GM20431 (cell line): ENCODE data around the gene PTPRM.

Experiments
- in situ Hi-C: fragments of 300-500 bp; cut with MseI, MboI; formaldehyde crosslinking; loops from one replicate; pipeline ENCODE4 v1.15.0; 2020; ENCODE audit warnings: low sequenced_read_pairs; ENCODE audit not compliant: unreplicated experiment

Gene PTPRM

GRCh38 chr18:8175501-8176061 lies 608.5 kb downstream of the PTPRM start:
- in situ Hi-C loops, result no loop called here

DNA sequence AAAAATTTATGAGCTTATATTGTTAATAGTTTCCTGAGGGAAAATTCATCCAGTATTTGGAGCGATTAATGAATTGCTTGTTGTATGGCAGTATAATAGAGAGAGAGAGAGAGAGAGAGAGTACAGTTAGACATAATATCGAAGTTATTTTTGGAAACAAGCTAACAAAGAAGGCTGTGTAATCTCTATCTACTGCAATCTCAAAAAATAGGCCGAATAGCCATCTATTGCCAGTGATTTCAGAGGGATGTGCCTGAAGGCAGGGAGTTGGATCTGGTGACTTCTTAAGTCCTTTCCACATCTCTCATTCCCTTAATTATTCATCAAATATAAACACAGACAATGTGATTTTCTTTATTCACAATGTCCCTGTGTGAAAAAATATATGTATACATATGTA lies 609.0 kb downstream of the PTPRM start:
- in situ Hi-C loops, result no loop called here

DNA sequence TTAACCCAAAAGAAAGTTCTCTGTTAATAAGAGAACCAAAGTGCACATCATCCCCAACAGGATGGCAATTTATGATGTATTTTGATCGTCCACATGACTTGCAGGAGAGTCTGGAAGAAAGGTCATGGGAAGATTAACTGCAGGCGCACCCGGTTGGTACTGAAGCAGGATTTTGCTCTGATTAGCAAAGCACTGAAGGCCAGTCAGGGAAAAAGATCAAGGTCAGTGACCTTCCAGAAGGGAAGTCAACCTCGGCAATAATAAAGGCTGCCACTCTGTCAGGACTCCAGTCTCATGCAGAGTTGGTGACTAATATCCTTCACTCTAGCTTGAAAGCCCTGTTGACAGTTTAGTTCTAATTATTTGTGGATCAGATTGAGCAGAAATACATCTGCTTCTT lies 609.4 kb downstream of the PTPRM start:
- in situ Hi-C loops, result no loop called here

DNA sequence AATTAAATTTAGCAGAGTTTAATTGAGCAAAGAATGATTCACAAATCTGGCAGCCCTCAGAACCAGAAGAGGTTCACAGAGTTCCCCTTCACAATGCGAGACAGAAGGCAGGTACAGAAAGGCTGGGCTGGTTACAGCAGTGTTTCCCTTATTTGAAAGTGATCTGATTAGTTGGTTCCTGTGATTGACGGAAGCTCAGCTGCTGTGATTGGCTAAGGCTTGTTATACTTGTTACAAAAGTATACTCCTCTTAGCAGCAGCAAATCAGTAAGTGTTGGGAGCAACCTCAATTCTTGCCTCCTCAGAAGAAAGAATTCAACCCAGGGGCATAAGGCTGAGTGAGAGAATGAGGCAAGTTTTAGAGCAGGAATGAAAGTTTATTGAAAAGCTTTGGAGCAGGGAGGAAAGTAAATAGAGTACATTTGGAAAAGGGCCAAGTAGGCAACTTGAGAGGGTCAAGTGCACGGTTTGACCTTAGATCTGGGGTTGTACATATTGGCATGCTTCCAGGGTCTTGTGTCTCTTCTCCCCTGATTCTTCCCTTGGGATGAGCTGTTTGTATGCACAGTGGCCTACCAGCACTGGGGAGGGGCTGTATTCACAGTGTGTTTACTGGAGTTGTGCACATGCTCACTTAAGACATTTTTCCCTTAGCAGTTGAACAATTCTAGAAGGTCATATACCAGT lies 610.4 kb downstream of the PTPRM start:
- in situ Hi-C loops, result no loop called here

- in situ Hi-C loops, result no loop called here
Measured at GRCh38 chr18:8186413-8186812, 619.3 kb downstream of the PTPRM start.

DNA sequence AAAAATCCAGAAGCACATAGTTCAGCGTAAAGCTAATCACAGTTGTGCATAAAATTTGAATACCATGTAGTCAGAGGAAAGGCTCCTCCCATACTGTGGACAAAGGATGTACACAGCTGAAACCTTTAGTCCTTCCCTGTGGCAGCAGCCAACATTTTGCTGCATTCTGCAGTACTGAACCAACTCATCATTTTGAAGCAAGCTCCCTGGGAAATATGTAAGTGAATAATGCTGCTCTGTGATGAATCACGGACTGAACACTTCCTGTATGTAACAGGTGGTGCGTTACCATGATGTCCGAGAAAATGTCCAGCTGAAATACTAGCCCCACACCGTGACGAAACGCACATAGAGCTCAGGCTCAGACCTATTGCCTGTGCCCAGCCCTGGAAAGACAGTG lies 621.1 kb downstream of the PTPRM start:
- in situ Hi-C loops, result no loop called here

GRCh38 chr18:8190980-8191379 lies 623.9 kb downstream of the PTPRM start:
- in situ Hi-C loops, result no loop called here

DNA sequence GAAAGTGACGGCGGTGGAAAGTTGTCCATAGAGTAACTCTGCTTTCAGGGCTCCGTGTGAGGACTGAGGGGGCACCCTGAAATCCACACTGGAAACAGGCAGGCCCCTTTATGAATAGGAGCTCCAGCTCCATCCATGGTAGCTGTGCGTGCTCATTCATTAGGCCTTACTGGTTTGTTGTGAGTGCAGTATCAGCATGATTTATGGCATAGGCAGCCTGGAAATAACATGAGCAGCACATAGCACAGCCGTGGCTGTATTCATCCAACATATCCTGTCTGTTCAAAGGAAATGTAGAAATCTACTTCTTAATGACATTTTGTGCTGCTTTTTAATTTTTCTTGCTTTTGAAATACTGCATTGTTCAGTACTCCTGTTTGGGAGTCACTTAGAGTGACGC lies 627.3 kb downstream of the PTPRM start:
- in situ Hi-C loops, result no loop called here

GRCh38 chr18:8196238-8196637 lies 629.1 kb downstream of the PTPRM start:
- in situ Hi-C loops, result no loop called here

DNA sequence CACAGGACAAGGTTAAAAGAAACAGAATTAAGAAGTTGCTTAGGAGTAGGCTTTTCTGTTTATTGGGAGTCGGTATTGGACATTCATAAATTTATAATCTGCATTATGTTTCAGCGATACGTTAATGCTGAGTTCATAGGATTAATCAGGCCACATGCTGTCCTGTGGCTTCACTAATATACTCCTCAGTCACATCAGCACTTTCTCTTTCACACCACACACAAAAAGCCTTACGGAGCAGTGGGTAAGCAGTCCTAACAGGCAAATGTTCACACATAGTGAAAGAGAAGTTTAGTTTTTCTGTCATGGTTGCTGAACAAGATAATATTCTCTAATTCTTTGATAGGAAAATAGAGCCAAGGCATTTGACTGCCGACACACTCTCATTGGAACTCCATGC lies 630.4 kb downstream of the PTPRM start:
- in situ Hi-C loops, result no loop called here

DNA sequence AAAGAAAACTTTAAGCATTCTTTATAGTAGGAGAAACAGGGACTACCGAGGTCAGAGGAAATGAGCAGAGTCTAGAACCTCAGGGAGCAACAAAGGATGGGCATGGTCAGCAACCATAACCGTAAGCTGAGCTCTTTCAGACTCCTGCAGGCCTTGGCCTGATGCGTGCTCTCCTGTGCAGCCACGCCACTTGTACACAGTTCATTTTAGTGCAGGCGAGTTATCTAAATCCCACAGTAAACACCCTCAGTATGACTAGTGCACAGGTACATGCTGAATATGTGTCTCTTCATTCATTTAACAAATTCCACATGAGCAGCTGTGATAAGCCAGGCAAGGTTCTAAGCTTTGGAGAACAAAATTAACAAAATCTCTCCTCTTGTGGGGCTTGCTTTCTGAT lies 640.9 kb downstream of the PTPRM start:
- in situ Hi-C loops, result no loop called here

- in situ Hi-C loops, result no loop called here
Measured at GRCh38 chr18:8208716-8209115, 641.6 kb downstream of the PTPRM start.

DNA sequence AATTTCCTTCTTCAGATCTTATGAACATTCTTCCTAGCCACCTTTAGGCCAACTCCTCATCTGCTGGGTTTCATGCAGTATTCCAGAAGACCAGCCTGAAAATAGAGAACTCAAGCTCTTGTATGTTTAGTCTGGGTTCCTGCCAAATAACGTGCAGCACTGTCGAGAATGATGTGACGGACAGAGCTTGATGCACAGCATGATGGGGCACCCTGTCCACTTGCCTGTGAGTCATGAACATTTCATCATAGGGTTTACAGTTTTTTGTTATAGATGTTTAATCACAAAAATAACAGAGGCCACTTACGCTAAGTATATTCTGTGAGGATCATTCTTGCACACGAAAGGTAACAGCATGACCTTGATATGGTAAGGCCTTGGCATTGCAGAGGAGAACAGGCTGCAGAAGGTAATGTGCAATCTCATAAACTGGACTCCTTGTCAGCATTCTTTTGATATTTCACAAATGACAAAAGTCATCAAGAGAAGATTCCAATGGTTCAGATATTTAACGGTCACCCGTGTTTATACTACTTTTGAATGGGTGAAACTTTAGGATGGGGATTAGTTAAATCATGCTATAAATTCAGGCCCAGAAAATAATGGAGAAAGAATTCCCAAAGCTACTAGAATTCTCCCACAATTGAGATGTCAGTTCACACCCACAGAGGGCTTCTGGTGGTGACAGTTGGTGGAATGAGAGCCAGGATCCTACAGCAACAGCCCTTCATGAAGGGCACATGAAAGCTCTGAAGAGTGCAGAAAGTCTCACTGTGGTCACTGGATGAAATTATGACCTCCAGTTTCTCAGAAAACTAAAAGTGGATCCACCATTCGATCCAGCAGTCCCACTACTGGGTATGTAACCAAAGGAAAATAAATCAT lies 646.0 kb downstream of the PTPRM start:
- in situ Hi-C loops, result no loop called here

DNA sequence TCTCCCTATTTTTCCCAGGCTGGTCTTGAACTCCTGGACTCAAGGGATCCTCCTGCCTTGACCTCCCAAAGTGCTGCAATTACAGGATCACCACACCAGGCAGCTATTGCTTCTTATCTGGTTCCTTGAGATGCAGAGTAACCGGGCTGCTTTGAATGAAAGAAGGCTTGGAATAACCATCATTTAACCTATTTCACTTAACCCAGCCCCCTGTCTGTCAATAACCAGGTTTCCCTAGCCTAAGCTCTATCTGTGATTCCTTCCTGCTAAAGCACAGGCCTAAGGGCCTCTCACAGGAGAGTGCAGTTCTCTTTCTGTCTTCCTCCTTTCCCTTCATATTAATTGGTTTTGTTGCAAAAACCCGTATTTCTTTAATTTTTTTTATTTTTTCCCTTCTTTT lies 648.6 kb downstream of the PTPRM start:
- in situ Hi-C loops, result no loop called here

GRCh38 chr18:8217051-8217564 lies 650.0 kb downstream of the PTPRM start:
- in situ Hi-C loops, result no loop called here

- in situ Hi-C loops, result no loop called here
Measured at GRCh38 chr18:8218197-8218596, 651.1 kb downstream of the PTPRM start.

- in situ Hi-C loops, result no loop called here
Measured at GRCh38 chr18:8221452-8221851, 654.3 kb downstream of the PTPRM start.

DNA sequence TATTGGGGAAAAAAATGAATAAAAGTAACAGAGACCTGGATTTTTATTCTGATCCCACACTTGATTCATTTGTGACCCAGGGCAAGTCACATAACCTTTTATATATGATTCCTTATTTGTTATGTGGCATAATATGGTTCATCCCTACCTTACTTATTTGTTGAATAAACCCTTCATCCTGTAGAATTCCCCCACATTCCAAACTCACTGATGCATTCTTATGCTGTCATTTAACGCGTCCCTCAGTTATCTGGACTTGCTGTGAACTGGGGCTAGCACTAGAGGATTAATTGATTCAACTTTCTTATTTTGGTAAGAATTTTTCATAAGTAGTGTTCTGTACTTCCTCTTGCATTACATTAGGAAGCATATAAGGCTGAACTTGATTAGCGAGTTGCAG lies 657.5 kb downstream of the PTPRM start:
- in situ Hi-C loops, result no loop called here

GRCh38 chr18:8229040-8229439 lies 661.9 kb downstream of the PTPRM start:
- in situ Hi-C loops, result no loop called here

GRCh38 chr18:8229787-8230186 lies 662.7 kb downstream of the PTPRM start:
- in situ Hi-C loops, result no loop called here

- in situ Hi-C loops, result no loop called here
Measured at GRCh38 chr18:8231316-8231715, 664.2 kb downstream of the PTPRM start.
